ENCODE measurements around the gene S100Z. TPM values are rescaled to one million over a fixed set of nuclear protein-coding genes. Genes with fewer than 3 reads are reported as not detected.
"Not testable (repeated sequence)": the region's sequence is repeated elsewhere in the genome, so short reads cannot be mapped to it uniquely, and the experiment has no call there.

Gene S100Z
- total RNA-seq (0.32 TPM), polyA plus RNA-seq (not detected)

GRCh38 chr5:76849419-76850291 lies at the start of gene S100Z:
Gene S100Z, plus strand, starts transcription at chr5:76850014. Its CDS starts 25,346 bp downstream, at chr5:76875360.
- DNase-seq (ENCODE audit: extremely low spot score): no peak
- Histone ChIP-seq H3K36me3 (ENCODE audit: insufficient read depth) (no peaks in the 10 kb centered on the region), H3K27ac (ENCODE audit: low read depth) (no peak within 1 kb of the TSS), H3K4me1 (ENCODE audit: insufficient read depth) (no peaks in the 10 kb centered on the region), H3K4me3 (ENCODE audit: low read depth, low read length) (no peak within 1 kb of the TSS)
- WGBS: 72% methylated on average over 18 of the region's 18 CpGs

- WGBS: 94% methylated on average over 3 of the region's 3 CpGs
- no peak for DNase-seq (ENCODE audit: extremely low spot score)
Measured at GRCh38 chr5:76800579-76800978, 49.2 kb upstream of the S100Z start.

GRCh38 chr5:76801159-76801802 lies 48.5 kb upstream of the S100Z start:
- no peak overlapping the region for H3K4me3 ChIP-seq (ENCODE audit: low read depth, low read length)
- H3K27ac ChIP-seq (ENCODE audit: low read depth): no peak overlapping the region
- no peaks in the 10 kb centered on the region for H3K36me3 ChIP-seq (ENCODE audit: insufficient read depth)
- H3K4me1 ChIP-seq (ENCODE audit: insufficient read depth): no peaks in the 10 kb centered on the region
- no peak for DNase-seq (ENCODE audit: extremely low spot score)
- 42% methylated on average over 4 of the region's 4 CpGs for WGBS

More at GRCh38 chr5:76800579-76800978, 49.2 kb upstream of the S100Z start:
- Histone ChIP-seq H3K36me3 (ENCODE audit: insufficient read depth) (no peaks in the 10 kb centered on the region), H3K4me1 (ENCODE audit: insufficient read depth) (no peaks in the 10 kb centered on the region), H3K27ac (ENCODE audit: low read depth) (no peak overlapping the region), H3K4me3 (ENCODE audit: low read depth, low read length) (no peak overlapping the region)

- H3K4me3 ChIP-seq (ENCODE audit: low read depth, low read length): no peak overlapping the region
- no peak for DNase-seq (ENCODE audit: extremely low spot score)
- WGBS: 76% methylated on average over 3 of the region's 3 CpGs
Measured at GRCh38 chr5:76801803-76802195, 48.0 kb upstream of the S100Z start.

GRCh38 chr5:76804266-76804665 lies 45.5 kb upstream of the S100Z start:
- Histone ChIP-seq H3K4me1 (ENCODE audit: insufficient read depth) (no peaks in the 10 kb centered on the region), H3K36me3 (ENCODE audit: insufficient read depth) (no peaks in the 10 kb centered on the region), H3K4me3 (ENCODE audit: low read depth, low read length) (no peak overlapping the region), H3K27ac (ENCODE audit: low read depth) (no peak overlapping the region)
- 91% methylated on average over 8 of the region's 8 CpGs for WGBS
- no peak for DNase-seq (ENCODE audit: extremely low spot score)

More at GRCh38 chr5:76801803-76802195, 48.0 kb upstream of the S100Z start:
- no peak overlapping the region for H3K27ac ChIP-seq (ENCODE audit: low read depth)
- H3K4me1 ChIP-seq (ENCODE audit: insufficient read depth): no peaks in the 10 kb centered on the region
- no peaks in the 10 kb centered on the region for H3K36me3 ChIP-seq (ENCODE audit: insufficient read depth)

GRCh38 chr5:76805821-76806505 lies 43.9 kb upstream of the S100Z start:
- 49% methylated on average over 7 of the region's 7 CpGs for WGBS
- Histone ChIP-seq H3K27ac (ENCODE audit: low read depth) (no peak overlapping the region), H3K4me1 (ENCODE audit: insufficient read depth) (no peaks in the 10 kb centered on the region), H3K4me3 (ENCODE audit: low read depth, low read length) (no peak overlapping the region), H3K36me3 (ENCODE audit: insufficient read depth) (no peaks in the 10 kb centered on the region)
- DNase-seq (ENCODE audit: extremely low spot score): no peak

- Histone ChIP-seq H3K27ac (ENCODE audit: low read depth) (no peak overlapping the region), H3K4me3 (ENCODE audit: low read depth, low read length) (no peak overlapping the region), H3K4me1 (ENCODE audit: insufficient read depth) (no peaks in the 10 kb centered on the region), H3K36me3 (ENCODE audit: insufficient read depth) (no peaks in the 10 kb centered on the region)
- 83% methylated on average over 3 of the region's 3 CpGs for WGBS
- DNase-seq (ENCODE audit: extremely low spot score): no peak
Measured at GRCh38 chr5:76807296-76807695, 42.5 kb upstream of the S100Z start.

- Histone ChIP-seq H3K36me3 (ENCODE audit: insufficient read depth) (no peaks in the 10 kb centered on the region), H3K4me1 (ENCODE audit: insufficient read depth) (no peaks in the 10 kb centered on the region), H3K27ac (ENCODE audit: low read depth) (no peak overlapping the region), H3K4me3 (ENCODE audit: low read depth, low read length) (no peak overlapping the region)
- 70% methylated on average over 5 of the region's 5 CpGs for WGBS
- no peak for DNase-seq (ENCODE audit: extremely low spot score)
Measured at GRCh38 chr5:76808141-76808691, 41.6 kb upstream of the S100Z start.

GRCh38 chr5:76809141-76809540 lies 40.7 kb upstream of the S100Z start:
- H3K27ac ChIP-seq (ENCODE audit: low read depth): no peak overlapping the region
- WGBS: 76% methylated on average over 4 of the region's 4 CpGs

GRCh38 chr5:76810236-76810635 lies 39.6 kb upstream of the S100Z start:
- Histone ChIP-seq H3K36me3 (ENCODE audit: insufficient read depth) (no peaks in the 10 kb centered on the region), H3K4me3 (ENCODE audit: low read depth, low read length) (no peak overlapping the region), H3K4me1 (ENCODE audit: insufficient read depth) (no peaks in the 10 kb centered on the region), H3K27ac (ENCODE audit: low read depth) (no peak overlapping the region)
- DNase-seq (ENCODE audit: extremely low spot score): no peak
- 71% methylated on average over 6 of the region's 6 CpGs for WGBS

More at GRCh38 chr5:76809141-76809540, 40.7 kb upstream of the S100Z start:
- DNase-seq (ENCODE audit: extremely low spot score): no peak
- Histone ChIP-seq H3K4me3 (ENCODE audit: low read depth, low read length) (no peak overlapping the region), H3K36me3 (ENCODE audit: insufficient read depth) (no peaks in the 10 kb centered on the region), H3K4me1 (ENCODE audit: insufficient read depth) (no peaks in the 10 kb centered on the region)

- no peaks in the 10 kb centered on the region for H3K36me3 ChIP-seq (ENCODE audit: insufficient read depth)
- DNase-seq (ENCODE audit: extremely low spot score): no peak
- H3K4me3 ChIP-seq (ENCODE audit: low read depth, low read length): no peak overlapping the region
- H3K4me1 ChIP-seq (ENCODE audit: insufficient read depth): no peaks in the 10 kb centered on the region
- no peak overlapping the region for H3K27ac ChIP-seq (ENCODE audit: low read depth)
- 89% methylated on average over 5 of the region's 5 CpGs for WGBS
Measured at GRCh38 chr5:76811214-76811613, 38.6 kb upstream of the S100Z start.

GRCh38 chr5:76812209-76812608 lies 37.6 kb upstream of the S100Z start:
- DNase-seq (ENCODE audit: extremely low spot score); H3K4me3 ChIP-seq (ENCODE audit: low read depth, low read length); H3K4me1 ChIP-seq (ENCODE audit: insufficient read depth); H3K27ac ChIP-seq (ENCODE audit: low read depth); H3K36me3 ChIP-seq (ENCODE audit: insufficient read depth): not testable (repeated sequence)
- 94% methylated on average over 32 of the region's 32 CpGs for whole genome bisulfite sequencing

- H3K4me1 ChIP-seq (ENCODE audit: insufficient read depth): no peaks in the 10 kb centered on the region
- no peak for DNase-seq (ENCODE audit: extremely low spot score)
- WGBS: 81% methylated on average over 4 of the region's 4 CpGs
- H3K36me3 ChIP-seq (ENCODE audit: insufficient read depth): no peaks in the 10 kb centered on the region
- H3K4me3 ChIP-seq (ENCODE audit: low read depth, low read length): no peak overlapping the region
- no peak overlapping the region for H3K27ac ChIP-seq (ENCODE audit: low read depth)
Measured at GRCh38 chr5:76813982-76814562, 35.7 kb upstream of the S100Z start.

All from urinary bladder (tissue), 4 donors.